GM20431 (cell line): ENCODE measurements around the gene MCM5.
"Not testable (repeated sequence)": the region's sequence is repeated elsewhere in the genome, so short reads cannot be mapped to it uniquely, and the experiment has no call there.

ENCODE experiments used
- in situ Hi-C: fragments of 300-500 bp; cut with MseI, MboI; formaldehyde crosslinking; loops from one replicate; pipeline ENCODE4 v1.15.0; 2020; ENCODE audit warnings: low sequenced_read_pairs; ENCODE audit not compliant: unreplicated experiment

MCM5 gene

GRCh38 chr22:35425971-35426800 lies 26.2 kb downstream of the MCM5 start:
- in situ Hi-C loops, result no loop called here

GRCh38 chr22:35426801-35427140 lies 26.8 kb downstream of the MCM5 start:
- in situ Hi-C loops, result no loop called here

- in situ Hi-C loops, result no loop called here
Measured at GRCh38 chr22:35430897-35431322, 31.0 kb downstream of the MCM5 start.

- in situ Hi-C loops, result no loop called here
Measured at GRCh38 chr22:35431483-35432227, 31.7 kb downstream of the MCM5 start.

- in situ Hi-C loops, result no loop called here
Measured at GRCh38 chr22:35432228-35432905, 32.4 kb downstream of the MCM5 start.

- in situ Hi-C loops, result no loop called here
Measured at GRCh38 chr22:35434061-35434710, 34.2 kb downstream of the MCM5 start.

GRCh38 chr22:35435201-35435740 lies 35.3 kb downstream of the MCM5 start:
- in situ Hi-C loops, result no loop called here

GRCh38 chr22:35436421-35436820 lies 36.5 kb downstream of the MCM5 start:
- in situ Hi-C loops, result no loop called here

GRCh38 chr22:35437049-35437448 lies 37.1 kb downstream of the MCM5 start:
- in situ Hi-C loops, result no loop called here

GRCh38 chr22:35438673-35439364 lies 38.9 kb downstream of the MCM5 start:
- in situ Hi-C loops, result not testable (repeated sequence)

GRCh38 chr22:35439365-35439717 lies 39.4 kb downstream of the MCM5 start:
- in situ Hi-C loops, result no loop called here

GRCh38 chr22:35440129-35440528 lies 40.2 kb downstream of the MCM5 start:
- in situ Hi-C loops, result no loop called here

GRCh38 chr22:35441489-35442100 lies 41.7 kb downstream of the MCM5 start:
- in situ Hi-C loops, result no loop called here

GRCh38 chr22:35442471-35442870 lies 42.5 kb downstream of the MCM5 start:
- in situ Hi-C loops, result no loop called here

GRCh38 chr22:35443338-35443737 lies 43.4 kb downstream of the MCM5 start:
- in situ Hi-C loops, result no loop called here

- in situ Hi-C loops, result no loop called here
Measured at GRCh38 chr22:35443790-35444684, 44.1 kb downstream of the MCM5 start.

GRCh38 chr22:35444685-35445399 lies 44.9 kb downstream of the MCM5 start:
- in situ Hi-C loops, result no loop called here

- in situ Hi-C loops, result no loop called here
Measured at GRCh38 chr22:35445933-35446332, 46.0 kb downstream of the MCM5 start.
